Right atrium auricular region (tissue), 2 donors: ENCODE results near the gene C20orf141. TPM values are rescaled to one million over a fixed set of nuclear protein-coding genes. Genes with fewer than 3 reads are reported as not detected.

Source experiments
- DNase-seq: peaks from one replicate; pipeline ENCODE4 v3.0.0-alpha.2; 2019; ENCODE audit warnings: low spot score
- H3K27ac ChIP-seq, 2 donors: fragments of 200-600 bp; sonication (generic); 1 replicate in 1 of 2; 2 replicates in 1 of 2; pipeline ENCODE4 v1.5.1; 2016 to 2019
- H3K27me3 ChIP-seq, 2 donors: fragments of 200-600 bp; sonication (generic); one replicate each; pipeline versions ENCODE4 v1.5.1 to v1.6.0; 2017 to 2019
- H3K36me3 ChIP-seq: fragments of 200-600 bp; sonication (generic); one replicate; pipeline ENCODE4 v1.5.1; 2016
- H3K4me1 ChIP-seq, 2 donors: fragments of 200-600 bp; sonication (generic); one replicate each; pipeline versions ENCODE4 v1.5.1 to v1.6.0; 2017 to 2019
- H3K4me3 ChIP-seq, 2 donors: fragments of 200-600 bp; sonication (generic); 1 replicate in 1 of 2; 2 replicates in 1 of 2; pipeline ENCODE4 v1.5.1; 2017 to 2019; ENCODE audit warnings: mild to moderate bottlenecking in 1 of 2, moderate library complexity in 1 of 2
- H3K9me3 ChIP-seq, 2 donors: fragments of 200-600 bp; sonication (generic); one replicate each; pipeline ENCODE4 v1.5.1; 2019
- total RNA-seq, 2 donors: library from RNA; depleted of rRNA; stranded (reverse); fragments of >200 nt; gene quantifications; one replicate each; pipeline ENCODE4 v1.1.0, GENCODE V29; 2016
- TF ChIP-seq, protein P1 (sequence below), 2 donors: fragments of 200-600 bp; sonication (generic); IDR thresholded peaks; one replicate each; pipeline ENCODE4 v1.5.1; 2019; ENCODE audit warnings: antibody characterized with exemption in 2 of 2

C20orf141 gene
- total RNA-seq, 2 donors from 2014 or later: not detected

DNA sequence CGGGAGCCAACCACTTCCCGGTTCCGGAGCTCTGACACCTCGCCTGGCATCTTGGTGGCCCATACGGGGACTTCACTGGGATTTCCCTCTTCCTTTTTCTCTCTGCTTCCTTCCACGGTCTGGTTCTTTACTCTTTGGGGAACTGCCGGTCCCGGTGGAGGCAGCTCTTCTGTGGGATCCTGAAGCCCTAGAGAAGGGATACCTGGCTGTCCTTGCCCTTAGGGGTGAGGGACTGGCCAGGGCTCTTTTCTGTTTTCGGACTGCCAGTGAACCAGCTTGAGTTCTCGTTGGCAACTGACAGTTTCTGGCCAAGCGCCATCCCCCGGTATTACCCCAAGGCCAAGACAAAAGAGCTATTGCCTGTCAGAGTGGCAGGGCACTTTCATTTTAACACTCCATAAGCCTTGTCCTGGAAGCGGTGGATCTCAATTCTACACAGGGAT is 13.5 kb upstream of the C20orf141 start:
- H3K4me1 ChIP-seq: peaks cover 0 to 20% of the 10 kb centered on the region in 2 donors
- no peak overlapping the region for H3K27ac ChIP-seq
- no peaks in the 10 kb centered on the region for H3K36me3 ChIP-seq
- H3K4me3 ChIP-seq: no peak overlapping the region
- DNase-seq: no peak
- H3K27me3 ChIP-seq: peaks cover under 1 to 16% of the 10 kb centered on the region in 2 donors
- TF ChIP-seq, protein P1, sequence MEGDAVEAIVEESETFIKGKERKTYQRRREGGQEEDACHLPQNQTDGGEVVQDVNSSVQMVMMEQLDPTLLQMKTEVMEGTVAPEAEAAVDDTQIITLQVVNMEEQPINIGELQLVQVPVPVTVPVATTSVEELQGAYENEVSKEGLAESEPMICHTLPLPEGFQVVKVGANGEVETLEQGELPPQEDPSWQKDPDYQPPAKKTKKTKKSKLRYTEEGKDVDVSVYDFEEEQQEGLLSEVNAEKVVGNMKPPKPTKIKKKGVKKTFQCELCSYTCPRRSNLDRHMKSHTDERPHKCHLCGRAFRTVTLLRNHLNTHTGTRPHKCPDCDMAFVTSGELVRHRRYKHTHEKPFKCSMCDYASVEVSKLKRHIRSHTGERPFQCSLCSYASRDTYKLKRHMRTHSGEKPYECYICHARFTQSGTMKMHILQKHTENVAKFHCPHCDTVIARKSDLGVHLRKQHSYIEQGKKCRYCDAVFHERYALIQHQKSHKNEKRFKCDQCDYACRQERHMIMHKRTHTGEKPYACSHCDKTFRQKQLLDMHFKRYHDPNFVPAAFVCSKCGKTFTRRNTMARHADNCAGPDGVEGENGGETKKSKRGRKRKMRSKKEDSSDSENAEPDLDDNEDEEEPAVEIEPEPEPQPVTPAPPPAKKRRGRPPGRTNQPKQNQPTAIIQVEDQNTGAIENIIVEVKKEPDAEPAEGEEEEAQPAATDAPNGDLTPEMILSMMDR (IDR thresholded peaks at IDR 0.05): no peak
- H3K9me3 ChIP-seq: no peaks in the 10 kb centered on the region

DNA sequence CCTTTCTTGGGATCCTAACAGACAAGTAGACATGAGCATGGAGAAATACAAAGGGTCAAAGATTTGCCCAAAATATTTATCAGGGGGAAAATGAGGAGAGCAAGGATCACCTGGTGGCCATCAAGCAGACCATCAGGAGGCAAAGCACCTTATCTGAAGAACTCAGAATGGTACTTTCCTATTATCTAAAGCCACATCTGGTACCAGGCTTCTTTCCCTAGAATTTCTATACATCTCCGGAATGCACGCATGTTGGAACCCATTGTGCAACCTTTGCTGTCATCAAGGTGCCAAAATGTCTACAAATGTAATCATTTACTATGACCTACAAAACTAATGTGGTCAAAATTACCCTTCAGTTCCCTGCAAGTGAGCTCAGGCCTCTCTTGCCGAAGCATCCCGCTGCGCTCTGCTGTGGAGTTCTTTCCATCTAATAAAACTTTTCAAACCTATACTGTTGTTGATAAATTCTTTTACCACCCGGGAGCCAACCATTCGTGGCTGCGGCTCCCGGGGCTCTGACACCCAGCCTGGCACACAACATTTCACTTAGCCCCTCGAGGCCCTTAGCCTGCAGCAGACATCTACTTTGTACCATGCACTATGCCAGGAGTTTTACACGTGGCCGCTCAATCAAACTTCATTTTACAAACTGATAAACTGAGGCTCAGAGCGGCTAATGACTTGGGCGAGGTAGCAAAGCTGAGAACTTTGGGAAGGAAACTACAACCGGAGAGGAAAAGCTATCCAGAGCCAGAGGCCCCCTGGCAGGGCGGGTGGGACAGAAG is 10.6 kb upstream of the C20orf141 start:
- H3K4me1 ChIP-seq: peaks cover 0 to 20% of the 10 kb centered on the region in 2 donors
- no peaks in the 10 kb centered on the region for H3K36me3 ChIP-seq
- no peak overlapping the region for H3K27ac ChIP-seq
- H3K9me3 ChIP-seq: no peaks in the 10 kb centered on the region
- peaks cover 6 to 16% of the 10 kb centered on the region in 2 donors for H3K27me3 ChIP-seq
- DNase-seq: no peak
- H3K4me3 ChIP-seq: no peak overlapping the region
- TF ChIP-seq, protein P1 (IDR thresholded peaks at IDR 0.05): no peak

DNA sequence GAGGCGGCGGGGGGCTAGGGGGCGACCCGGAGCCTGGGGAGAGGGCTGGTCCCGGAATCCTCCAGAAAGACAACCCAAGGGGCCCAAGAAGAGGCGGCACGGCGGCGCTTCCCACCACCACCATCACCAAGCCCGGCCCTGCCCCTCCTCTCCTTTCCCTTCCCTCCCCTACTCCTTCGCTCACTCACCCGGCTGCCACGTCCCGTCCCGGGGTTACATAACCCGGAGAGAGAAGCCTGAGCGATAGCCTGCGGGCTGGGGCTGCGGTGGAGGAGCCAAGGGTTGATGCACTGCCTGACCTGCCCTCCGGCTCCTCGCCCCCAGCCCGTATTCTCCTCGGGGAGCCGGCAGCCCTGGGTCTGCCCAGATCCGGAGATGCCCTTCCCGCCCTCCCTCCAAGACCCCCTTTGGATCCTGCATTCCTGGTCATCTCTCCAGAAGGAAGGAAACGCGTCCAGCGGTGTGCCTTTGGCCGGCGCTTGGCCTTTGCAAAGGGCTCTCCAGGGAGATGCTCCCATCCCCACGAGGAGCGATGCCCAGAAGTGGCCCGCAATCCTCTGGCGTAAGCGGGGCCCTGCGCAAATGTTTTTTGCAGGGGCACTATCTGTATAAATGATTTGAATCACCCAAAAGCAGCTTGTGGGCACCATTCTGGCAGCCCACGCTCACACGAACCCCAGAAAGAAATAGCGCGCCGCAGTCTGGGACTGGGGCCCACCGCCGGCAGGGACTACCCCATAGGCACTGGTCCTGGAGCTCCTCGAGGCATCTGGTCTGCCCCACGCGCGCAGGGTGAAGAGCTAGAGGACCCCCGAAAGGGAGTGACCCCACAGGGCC is 9.7 kb upstream of the C20orf141 start:
- TF ChIP-seq, protein P1 (IDR thresholded peaks at IDR 0.05): no peak
- DNase-seq: no peak
- Histone ChIP-seq H3K27ac (no peak overlapping the region), H3K27me3 (peaks cover 6 to 16% of the 10 kb centered on the region in 2 donors), H3K4me3 (no peak overlapping the region), H3K4me1 (peaks cover 0 to 13% of the 10 kb centered on the region in 2 donors), H3K9me3 (no peaks in the 10 kb centered on the region), H3K36me3 (no peaks in the 10 kb centered on the region)

DNA sequence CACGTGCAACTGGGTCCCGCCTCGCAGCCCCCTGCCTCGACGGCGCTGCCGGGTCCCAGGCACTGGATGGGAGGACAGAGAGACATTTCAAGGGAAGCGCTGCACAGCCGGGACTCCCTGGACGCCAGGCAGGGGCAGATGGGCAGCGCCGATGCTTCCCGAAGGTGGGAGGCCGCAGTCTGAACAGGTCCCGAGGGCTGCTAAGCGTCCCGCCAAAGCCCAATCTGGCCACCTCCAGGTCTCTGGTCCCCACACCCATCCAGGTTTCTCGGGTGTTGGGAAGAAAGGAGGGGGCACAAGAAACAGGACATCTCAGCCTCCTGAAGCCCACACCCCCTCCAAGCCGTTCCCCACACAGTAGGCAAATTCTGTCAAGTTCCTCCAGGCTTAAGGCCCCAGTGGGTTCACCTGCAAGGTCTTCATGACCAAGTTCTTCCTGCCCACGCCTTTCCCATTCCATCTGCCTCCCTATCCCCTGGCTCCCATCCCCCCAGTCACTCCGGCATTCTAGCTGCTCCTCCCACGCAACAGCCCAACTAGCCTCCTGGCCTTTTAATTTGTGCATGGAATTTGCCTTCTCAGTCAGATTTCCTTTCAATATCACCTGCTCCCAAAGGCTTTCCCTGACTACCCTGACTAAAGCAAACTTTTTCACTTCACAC is 9.0 kb upstream of the C20orf141 start:
- no peak overlapping the region for H3K27ac ChIP-seq
- no peaks in the 10 kb centered on the region for H3K36me3 ChIP-seq
- TF ChIP-seq, protein P1 (IDR thresholded peaks at IDR 0.05): no peak
- no peaks in the 10 kb centered on the region for H3K9me3 ChIP-seq
- peaks cover 6 to 10% of the 10 kb centered on the region in 2 donors for H3K27me3 ChIP-seq
- H3K4me3 ChIP-seq: no peak overlapping the region
- H3K4me1 ChIP-seq: peaks cover 0 to 6% of the 10 kb centered on the region in 2 donors
- no peak for DNase-seq

DNA sequence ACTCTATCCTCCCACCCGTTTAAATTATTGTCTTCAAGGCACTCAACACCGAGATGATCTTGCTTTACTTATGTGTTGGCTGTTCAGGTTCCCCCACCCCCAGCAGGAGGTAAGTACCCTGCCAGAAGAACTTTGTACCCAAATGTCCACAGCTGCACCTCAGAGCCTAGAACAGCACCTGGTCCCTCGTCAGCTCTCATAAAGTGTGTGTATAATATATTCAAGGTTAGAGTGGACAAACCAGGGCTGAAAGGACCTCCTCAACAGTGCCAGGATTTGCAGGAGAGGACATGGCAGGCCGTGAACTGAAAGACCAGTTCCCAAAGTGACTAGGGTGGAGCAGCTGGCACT is 8.5 kb upstream of the C20orf141 start:
- Histone ChIP-seq H3K9me3 (peaks cover 0 to 3% of the 10 kb centered on the region in 2 donors), H3K36me3 (no peaks in the 10 kb centered on the region), H3K4me3 (no peak overlapping the region), H3K27ac (no peak overlapping the region), H3K4me1 (peaks cover 0 to under 1% of the 10 kb centered on the region in 2 donors), H3K27me3 (peaks cover 5 to 6% of the 10 kb centered on the region in 2 donors)
- DNase-seq: no peak
- TF ChIP-seq, protein P1 (IDR thresholded peaks at IDR 0.05): no peak
